ENCODE results near the gene LRRFIP2.

GRCh38 chr3:37037352-37037751, 137.0 kb downstream of the LRRFIP2 start:
- TF ChIP-seq CTCF (IDR thresholded peaks at IDR 0.05) (no peak), POLR2A (IDR thresholded peaks at IDR 0.05) (no peak), EP300 (IDR thresholded peaks at IDR 0.05) (no peak)

All from ovary (tissue), 3 donors.